Measurements from ENCODE around the gene HAUS2.

DNA sequence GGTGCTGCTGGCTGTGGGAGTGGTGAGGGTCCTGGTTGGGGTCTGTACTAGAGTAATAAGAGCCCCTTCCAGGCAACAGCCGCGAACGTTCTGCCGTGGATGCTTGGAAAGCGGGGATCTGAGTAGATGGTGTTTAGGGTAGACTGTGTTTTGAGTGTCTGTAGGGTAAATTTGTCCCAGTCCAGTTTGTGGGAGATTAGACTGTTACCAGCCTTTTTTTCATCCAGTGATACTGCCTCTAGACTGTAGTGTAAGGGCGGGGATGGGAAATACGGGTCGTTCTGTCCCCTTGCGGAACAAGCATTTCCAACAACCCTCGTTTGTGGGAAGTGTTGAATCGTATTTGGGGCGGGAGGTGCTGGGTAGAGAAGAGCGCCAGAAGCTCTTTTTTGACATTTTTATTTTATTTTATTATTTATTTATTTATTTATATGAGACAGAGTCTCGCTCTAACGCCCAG lies 424 bp downstream of the HAUS2 start:
- TF ChIP-seq EZH2 (IDR thresholded peaks at IDR 0.05) (no peak), EZH2phosphoT487 (IDR thresholded peaks at IDR 0.05) (no peak)
- TF ChIP-seq, protein P1, sequence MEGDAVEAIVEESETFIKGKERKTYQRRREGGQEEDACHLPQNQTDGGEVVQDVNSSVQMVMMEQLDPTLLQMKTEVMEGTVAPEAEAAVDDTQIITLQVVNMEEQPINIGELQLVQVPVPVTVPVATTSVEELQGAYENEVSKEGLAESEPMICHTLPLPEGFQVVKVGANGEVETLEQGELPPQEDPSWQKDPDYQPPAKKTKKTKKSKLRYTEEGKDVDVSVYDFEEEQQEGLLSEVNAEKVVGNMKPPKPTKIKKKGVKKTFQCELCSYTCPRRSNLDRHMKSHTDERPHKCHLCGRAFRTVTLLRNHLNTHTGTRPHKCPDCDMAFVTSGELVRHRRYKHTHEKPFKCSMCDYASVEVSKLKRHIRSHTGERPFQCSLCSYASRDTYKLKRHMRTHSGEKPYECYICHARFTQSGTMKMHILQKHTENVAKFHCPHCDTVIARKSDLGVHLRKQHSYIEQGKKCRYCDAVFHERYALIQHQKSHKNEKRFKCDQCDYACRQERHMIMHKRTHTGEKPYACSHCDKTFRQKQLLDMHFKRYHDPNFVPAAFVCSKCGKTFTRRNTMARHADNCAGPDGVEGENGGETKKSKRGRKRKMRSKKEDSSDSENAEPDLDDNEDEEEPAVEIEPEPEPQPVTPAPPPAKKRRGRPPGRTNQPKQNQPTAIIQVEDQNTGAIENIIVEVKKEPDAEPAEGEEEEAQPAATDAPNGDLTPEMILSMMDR (IDR thresholded peaks at IDR 0.05), result no peak

All from neural progenitor cell (in vitro differentiated cells).